ENCODE measurements around the gene TIMM50.
A peak's percentile ranks its signal among the peaks of the same experiment; 100 is the strongest.

Gene TIMM50

GRCh38 chr19:39502640-39503417, 22.2 kb downstream of the TIMM50 start:
- peak; percentile 78 to 85 for DNase-seq

- no peak for DNase-seq
These were observed 25.9 kb downstream of the TIMM50 start for GRCh38 chr19:39506598-39506943.

- DNase-seq, result peak; percentile 43 to 64
These were observed 26.5 kb downstream of the TIMM50 start for GRCh38 chr19:39506944-39507714.

GRCh38 chr19:39507715-39508364, 27.2 kb downstream of the TIMM50 start:
- DNase-seq, result no peak

GRCh38 chr19:39508629-39509028, 28.0 kb downstream of the TIMM50 start:
- DNase-seq, result no peak

- DNase-seq, result no peak
These were observed 28.6 kb downstream of the TIMM50 start for GRCh38 chr19:39509233-39509632.

GRCh38 chr19:39512988-39513387, 32.4 kb downstream of the TIMM50 start:
- no peak for DNase-seq

- DNase-seq, result peak in 1 of 2 donors; percentile 28
These were observed 34.4 kb downstream of the TIMM50 start, which contains the start of gene SELENOV for GRCh38 chr19:39514840-39515550. Gene SELENOV (plus strand): TSS chr19:39515139. CDS start chr19:39515213, 74 bp downstream.

- DNase-seq, result no peak
These were observed 35.0 kb downstream of the TIMM50 start for GRCh38 chr19:39515551-39516191.

- DNase-seq, result no peak
These were observed 35.6 kb downstream of the TIMM50 start for GRCh38 chr19:39516270-39516669.

GRCh38 chr19:39517432-39517831, 36.8 kb downstream of the TIMM50 start:
- DNase-seq, result no peak

GRCh38 chr19:39518458-39518857, 37.8 kb downstream of the TIMM50 start:
- no peak for DNase-seq

- no peak for DNase-seq
These were observed 38.3 kb downstream of the TIMM50 start for GRCh38 chr19:39518975-39519374.

- no peak for DNase-seq
These were observed 40.2 kb downstream of the TIMM50 start for GRCh38 chr19:39520541-39521484.

- peak in 1 of 2 donors; percentile 20 for DNase-seq
These were observed 43.9 kb downstream of the TIMM50 start for GRCh38 chr19:39524495-39524894.

- DNase-seq, result no peak
These were observed 44.6 kb downstream of the TIMM50 start for GRCh38 chr19:39525205-39525604.

GRCh38 chr19:39531834-39532232, 51.2 kb downstream of the TIMM50 start:
- DNase-seq, result no peak

- DNase-seq, result peak; percentile 94 to 96
These were observed 51.8 kb downstream of the TIMM50 start, which contains the start of gene EID2B for GRCh38 chr19:39532233-39533002. Gene EID2B (minus strand): TSS chr19:39532852. CDS start chr19:39532802, 50 bp downstream.

GRCh38 chr19:39533003-39533512, 52.4 kb downstream of the TIMM50 start:
- no peak for DNase-seq

GRCh38 chr19:39533791-39534190, 53.2 kb downstream of the TIMM50 start:
- DNase-seq, result no peak
